DMS53 treated with DMSO at 0.1 percent for 48 hours (cell line): ENCODE data around the gene MEIS2.

Source experiments
- DNase-seq: peaks from one replicate; lab custom pipeline; 2025; ENCODE audit not compliant: unreplicated experiment; lab: John Stamatoyannopoulos, UW

MEIS2 gene

DNA sequence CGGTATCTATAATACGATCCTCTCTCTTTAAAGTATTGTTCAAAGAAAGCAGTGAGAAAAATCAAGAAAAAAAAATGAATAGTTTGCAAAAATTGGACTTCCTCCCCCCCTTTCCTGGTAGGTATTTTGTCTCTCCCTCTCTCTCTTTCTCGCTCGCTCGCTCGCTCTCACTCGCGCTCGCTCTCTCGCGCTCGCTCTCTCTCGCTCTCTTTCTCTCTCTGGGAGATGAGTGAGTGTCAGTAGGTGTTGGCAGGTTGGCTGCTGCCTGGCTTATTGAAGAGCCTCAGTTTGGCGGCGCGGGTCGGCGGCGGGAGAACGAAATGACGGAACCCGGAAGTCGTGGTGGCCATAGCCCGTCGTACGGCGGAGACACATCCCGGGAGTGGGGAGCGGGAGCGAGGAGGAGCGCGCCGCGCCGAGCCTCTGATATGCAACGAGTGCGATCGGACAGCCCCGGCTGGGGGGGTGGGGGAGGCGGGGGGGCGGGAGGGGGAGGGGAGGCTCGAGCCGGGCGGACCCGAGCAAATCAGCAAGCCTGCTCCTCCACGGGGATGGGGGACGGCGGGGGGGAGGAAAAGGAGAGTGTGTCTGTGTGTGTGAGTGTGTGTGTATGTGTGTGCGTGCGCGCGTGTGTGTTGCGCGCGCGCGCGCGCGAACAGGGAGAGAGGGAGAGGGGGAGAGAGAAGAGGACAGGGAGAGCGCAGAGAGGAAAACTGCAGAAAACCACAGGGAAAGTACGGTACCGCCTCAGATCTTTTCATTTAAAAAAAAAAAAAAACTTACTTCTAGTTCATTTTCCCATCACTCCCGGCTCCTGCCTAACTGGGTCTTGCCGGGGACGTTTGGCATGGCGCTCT lies at the start of gene MEIS2:
TSS of gene MEIS2 (minus strand) at position 441 of the 857 bp plus-strand sequence. CDS start 1,083 bp downstream, outside the sequence.
- DNase-seq = peak; percentile 76

DNA sequence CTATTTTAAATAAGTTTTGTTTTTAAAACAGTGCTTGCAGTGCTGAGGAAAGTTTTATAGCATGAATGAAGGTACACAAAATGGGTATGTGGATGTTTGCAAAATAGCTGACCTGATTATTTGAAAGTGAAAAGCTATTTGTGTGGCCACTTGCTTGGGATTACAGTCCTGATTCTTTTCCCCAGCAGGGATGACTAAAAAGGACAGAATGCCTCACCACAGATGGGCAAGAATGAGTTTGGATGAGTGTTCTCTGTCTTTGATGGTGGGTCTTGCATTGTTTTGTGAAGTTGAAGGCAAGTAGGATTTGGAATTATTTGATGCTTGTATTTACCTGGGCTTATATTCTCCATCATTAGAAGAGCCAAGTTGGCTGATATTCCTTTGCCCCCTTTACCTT lies 48.8 kb upstream of the MEIS2 start:
- no peak for DNase-seq

DNA sequence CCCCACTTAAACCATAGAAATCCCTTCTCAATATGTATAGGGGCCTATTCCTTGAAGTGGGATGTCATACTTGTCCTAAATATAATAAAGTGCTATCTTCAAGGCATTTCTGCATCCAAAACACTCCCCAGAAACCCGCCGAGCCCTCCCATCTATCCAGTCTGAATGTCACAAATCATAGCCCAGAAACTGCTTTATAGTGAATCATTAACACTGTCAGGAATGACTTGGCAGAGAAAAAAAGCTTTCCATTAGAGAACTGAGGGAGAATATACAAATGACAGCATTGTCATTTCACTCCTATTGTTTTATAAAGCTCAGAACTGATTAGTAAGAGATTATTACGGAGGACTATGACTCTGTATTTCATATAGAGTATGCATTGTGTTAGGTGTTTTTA lies 48.4 kb upstream of the MEIS2 start:
- DNase-seq = no peak

DNA sequence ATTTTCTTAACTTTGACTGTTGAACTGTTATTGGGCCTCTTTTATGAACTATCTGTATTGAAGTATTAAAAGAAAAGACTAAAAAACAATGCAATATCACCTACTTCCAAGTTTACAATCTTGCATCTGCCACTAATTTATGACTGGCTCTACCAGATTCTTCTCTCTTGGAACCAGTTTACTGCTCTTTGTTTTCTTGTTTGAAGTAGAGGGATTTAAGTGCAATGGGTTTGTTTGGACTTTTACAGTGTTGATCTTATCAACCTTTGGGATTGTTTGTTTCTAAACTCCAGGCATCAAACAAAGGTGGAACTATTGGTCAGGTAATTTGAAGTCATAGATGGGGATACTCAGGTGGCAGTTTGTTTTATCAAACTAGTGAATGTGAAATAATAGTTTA lies 43.0 kb upstream of the MEIS2 start:
- peak; percentile 15 for DNase-seq

DNA sequence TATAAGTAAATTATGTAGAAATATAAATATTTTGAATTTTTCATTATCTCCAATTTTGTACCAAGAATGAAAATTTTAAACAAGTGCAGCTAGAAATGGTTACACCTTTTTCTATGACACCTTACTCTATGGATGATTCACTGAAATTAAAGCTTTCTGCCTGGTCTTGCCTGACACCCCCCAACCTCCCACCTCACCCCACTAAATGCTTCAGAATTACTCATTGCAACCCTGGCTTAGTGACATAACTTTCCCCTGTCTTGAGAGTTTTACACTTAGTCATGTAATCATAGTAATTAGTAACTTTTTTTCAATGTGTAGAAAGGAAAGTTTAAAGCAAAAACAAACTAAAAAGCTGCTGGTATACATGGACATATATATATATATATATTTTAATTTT lies 42.0 kb upstream of the MEIS2 start:
- DNase-seq = no peak

DNA sequence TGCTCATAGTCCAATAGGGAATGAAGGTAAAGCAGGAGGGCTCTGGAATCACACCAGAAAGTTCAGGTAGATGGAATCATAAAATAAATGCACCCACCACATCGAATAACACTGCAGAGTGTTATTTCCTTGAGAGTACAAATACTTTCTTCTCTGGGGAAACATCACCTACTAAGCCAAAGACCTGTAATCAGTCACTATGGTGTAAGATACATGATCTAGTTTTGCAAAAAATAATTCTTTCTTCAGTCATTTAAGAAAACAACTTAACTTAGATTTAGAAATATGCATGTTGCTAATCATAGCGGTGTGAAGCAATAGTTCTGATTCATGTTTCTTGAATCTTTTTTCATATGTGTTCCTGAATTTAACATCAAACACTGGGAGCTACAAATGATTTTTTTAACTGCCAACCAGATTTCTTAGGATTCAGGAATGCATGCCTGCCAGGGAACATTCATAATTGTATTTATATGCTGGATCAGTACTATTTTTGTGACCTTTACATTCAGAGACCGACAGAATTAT lies 40.2 kb upstream of the MEIS2 start:
- DNase-seq = no peak

DNA sequence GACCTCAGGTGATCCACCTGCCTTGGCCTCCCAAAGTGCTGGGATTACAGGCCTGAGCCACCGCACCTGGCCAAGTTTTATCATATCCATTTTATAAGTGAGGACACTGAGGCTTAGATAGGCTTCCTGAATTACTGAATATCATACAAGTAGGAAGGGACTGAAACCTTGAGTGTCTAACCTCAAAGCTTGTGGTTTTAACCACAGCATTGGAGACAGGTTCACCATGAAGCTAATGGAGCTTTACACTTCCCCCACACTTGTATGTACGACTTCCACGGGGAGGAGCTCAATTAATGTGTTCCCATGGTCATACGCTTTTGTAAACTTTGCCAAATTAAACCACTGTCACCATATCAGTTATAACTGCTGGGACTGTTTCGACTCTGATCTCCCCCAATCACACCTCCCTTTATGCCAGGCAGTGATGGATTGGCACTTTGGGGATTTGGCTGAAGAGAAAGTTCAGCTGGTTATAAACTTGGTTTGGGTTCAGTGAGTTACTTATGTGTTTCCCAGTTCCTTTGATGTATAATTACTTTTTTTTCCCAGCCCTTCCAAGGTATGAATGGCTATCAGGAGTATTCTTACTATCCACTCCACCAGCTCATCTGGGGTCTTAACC lies 38.4 kb upstream of the MEIS2 start:
- no peak for DNase-seq

DNA sequence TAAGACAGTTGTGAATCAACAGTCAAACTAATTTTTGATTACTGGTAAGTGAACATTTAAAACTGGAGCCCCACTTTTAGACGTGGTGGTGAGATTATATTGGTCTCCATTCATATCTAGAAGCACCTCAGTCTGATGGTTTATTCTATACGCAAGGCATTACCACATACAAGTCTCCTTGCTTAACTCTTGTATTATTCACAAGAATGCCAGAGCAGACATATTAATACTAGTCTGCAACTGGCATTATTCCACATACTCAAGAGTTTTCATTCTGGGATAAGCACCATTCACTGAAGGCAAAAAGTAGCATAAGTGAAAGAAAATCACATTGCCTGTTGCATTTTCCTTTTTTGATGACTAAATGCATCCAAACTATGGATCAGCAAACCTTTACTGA lies 36.9 kb upstream of the MEIS2 start:
- DNase-seq = no peak

DNA sequence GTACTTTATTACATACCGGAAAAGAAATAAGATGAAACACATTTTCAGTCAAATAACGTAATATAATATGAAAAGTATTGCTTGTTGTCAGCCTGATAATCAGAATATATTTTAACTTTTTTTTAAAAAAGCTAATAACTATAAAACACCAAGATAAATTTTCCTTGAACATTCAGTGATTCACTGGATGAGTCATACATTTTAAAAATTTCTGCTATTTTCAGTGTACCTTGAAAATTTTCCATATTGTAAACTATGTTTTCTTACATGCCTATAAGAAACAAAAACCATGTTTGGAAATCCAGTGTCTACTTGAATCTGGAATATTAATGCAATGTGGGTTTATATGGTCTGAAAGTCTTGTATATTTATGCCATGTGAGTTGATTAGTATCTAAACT lies 36.3 kb upstream of the MEIS2 start:
- DNase-seq = no peak

DNA sequence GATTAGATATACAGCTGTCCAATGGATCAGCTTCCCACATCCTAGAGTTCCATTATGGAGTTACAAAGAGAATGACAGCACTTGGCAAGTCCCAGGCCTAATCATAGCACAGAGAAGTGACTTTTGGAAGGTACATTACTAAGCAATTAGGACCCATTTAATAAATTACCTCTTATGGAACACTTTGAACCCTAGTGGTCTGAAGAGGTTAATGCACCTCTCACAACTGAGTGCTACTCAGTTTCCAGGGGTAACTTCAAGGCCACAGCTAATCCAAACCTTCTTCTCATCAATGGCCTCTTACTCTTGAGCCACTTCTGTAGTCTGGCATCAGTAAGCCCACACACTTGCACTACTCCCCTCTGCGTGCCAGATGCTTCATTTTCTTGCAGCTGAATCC lies 34.9 kb upstream of the MEIS2 start:
- peak; percentile 7 for DNase-seq

DNA sequence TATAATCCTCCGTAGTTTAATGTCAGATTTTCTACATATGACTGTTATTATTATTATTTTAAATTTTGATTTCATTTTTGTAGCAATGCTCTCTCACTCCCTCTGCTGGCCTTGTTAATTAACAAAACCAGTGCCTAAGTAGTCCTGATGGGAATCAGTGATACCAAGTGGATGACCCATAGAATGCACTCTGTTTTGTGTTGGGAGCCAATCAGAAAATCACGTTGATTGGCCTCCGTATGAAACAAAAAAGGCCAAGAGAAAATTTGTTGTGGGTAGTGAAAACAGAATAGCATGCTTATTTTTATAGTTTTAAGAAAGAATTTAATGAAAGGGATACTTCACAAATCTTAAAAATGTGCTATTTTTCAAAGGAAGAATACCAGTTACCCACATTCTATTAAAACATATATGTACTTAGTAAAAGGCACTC lies 34.4 kb upstream of the MEIS2 start:
- peak; percentile 30 for DNase-seq

DNA sequence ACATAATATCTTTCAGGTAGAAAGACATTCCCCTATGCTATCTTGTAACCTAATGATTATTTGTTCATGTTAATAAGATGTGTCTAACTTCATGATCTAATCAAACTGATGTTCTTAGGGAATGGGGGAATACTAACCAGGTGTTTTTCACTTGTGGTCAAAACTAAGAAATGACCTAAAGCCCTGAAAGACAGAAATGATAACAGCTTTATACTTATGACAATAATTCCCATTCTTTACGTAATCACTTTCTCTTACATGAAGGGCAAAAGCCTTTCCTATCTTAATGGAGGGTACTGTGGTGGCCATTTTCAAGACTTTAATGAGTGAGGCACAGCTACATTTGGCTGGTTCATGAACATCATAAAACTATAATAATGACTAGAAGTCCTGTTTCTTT lies 33.9 kb upstream of the MEIS2 start:
- DNase-seq = no peak

DNA sequence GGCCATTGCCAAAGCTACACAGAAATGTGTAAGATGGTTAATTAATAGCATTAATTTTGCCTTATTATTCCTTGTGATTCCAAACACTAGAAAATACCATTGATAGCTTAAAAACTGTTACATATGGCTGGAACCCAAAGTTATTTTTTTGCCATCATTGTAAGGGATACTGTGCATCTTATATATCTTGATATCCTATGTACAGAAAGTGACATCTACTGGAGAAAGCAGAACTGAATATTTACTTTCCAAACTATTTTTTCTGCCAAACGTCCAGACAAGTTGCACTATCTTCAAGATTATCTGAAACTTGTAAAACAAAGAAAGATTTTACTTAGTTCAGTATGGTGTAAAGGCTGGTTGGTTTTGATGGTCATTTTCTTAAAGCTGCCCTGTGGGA lies 33.3 kb upstream of the MEIS2 start:
- DNase-seq = peak; percentile 48

DNA sequence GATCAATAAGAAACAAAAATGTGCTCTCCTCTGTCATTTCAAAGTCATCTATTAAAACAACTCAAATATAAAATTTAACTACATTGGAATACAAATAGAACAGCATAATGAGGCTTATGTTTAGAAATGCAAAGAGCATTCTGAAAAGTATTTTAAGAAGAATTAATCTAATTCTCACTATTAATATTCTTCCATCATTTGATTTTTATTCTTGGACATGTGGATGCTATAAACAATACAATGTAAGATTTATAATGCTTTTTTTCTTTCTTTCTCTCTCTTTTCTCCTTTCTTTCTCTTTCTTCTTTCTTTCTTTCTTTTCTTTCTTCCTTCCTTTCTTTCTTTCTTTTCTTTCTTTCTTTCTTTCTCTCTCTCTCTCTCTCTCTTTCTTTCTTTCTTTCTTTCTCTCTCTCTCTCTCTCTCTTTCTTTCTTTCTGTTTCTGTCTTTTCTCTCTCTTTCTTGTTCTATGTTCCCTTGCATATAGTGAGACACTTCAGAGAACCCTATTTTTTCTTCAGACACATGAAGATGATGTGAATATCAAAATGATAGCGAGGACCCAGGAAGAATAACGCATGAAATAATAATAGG lies 32.6 kb upstream of the MEIS2 start:
- DNase-seq = no peak

DNA sequence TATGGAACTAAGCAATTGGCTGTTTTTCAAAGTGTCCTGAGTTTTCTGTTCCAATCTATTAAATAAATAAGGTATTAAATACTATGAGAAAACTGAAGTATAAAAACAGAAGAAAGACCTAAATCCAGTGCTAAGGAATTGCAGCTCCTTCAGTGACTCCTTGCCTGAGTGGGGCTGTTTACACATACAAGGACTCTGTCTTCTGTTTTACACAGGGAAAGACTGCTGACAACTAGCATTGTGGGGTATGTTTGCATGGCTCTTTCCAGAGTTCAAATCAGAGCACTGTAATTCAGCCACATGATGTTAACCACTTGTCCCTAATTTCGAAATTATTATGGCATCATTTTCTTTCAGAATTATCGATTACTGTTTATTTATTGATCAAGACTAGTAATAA lies 31.3 kb upstream of the MEIS2 start:
- no peak for DNase-seq

DNA sequence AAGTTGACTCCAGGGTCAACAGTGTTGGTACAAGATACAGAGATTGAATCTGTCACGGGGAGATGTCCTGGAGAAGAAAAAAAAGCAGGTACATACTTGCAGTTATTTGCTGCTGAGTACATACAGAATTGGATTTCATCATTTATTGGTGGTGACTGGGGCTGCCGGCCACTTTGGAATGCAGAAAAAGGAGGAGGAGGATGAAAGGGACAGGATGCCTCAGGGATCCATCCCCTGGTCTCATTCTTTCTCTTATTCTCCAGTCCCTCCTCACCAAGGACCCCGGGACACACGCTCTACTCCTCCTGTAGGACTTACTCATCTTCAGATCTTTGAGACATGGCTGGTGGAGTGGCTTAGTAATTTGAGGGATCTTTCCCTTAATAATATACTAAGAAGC lies 30.0 kb upstream of the MEIS2 start:
- DNase-seq = no peak

DNA sequence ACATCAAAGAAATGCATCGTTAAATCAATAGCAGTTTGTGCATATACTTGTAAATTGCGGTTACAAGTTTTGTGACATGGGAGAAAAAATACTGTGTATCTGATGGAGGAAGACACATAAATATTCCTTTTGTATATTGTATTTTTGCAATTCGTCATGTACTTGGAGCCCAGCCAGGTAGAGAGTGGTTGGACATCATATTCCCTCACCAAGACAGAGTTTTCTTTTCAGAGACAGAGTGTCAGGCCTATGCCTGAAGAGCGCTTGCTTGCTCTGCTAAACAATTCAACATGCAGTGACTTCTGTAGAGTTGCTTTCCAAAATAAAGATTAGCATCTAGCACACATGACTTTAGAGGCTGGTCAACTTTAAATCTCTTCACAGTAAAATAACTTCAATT lies 24.8 kb upstream of the MEIS2 start:
- DNase-seq = no peak

DNA sequence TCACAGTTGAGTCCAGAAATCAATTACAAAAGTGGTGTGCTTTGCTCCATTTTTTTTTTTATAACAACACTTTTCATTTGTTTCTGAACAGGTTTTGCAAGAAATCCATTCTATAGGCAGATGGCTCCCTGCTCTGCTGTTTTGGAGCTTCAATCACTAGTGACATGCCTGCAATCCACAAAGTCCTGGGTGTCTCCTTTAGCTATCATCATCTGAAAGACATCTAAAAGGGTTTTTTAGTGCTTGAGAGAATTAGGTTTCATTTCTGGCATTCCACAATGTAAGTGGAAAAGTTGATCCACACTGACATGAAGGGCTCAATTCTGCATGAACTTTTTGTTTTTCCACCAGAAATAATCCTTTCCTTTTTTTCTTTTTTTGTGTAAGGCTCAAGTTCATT lies 24.0 kb upstream of the MEIS2 start:
- no peak for DNase-seq

DNA sequence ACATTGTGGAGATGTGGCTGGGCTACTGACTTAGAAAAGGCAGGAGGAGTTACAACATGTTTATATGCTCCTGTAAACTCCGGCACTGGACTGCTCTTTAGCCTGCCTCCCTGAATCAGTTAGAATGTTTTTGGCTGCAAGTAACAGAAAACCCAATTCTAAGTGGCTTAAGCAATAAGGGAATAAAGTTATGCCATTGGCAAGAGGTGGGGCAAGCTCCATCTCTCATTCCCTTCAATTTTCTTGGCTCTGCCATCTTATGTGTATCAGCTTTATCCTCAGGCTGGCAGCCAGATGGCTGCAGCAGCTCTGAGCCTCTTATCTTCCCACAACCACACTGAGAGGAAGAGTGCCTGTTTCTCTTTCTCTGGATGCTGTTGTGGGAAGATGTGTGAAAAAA lies 22.4 kb upstream of the MEIS2 start:
- no peak for DNase-seq

DNA sequence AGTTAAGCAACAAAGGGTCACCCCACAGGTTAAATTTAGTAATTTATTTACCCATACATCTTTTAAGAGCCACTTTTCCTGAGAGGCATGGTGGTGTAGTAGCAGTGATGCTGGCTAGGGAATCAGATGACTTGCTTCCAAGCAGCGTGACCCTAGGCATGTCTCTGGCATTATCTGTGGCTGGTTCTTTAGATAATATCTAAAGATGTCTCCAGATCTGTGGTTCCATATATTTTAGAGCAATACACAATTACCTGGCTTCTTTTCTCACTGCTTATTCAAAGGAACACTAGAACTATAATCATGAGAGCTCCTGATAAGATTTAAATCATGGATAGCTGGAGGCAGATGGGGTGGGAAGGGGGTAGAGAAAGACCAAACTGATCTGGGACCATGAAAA lies 21.1 kb upstream of the MEIS2 start:
- no peak for DNase-seq

DNA sequence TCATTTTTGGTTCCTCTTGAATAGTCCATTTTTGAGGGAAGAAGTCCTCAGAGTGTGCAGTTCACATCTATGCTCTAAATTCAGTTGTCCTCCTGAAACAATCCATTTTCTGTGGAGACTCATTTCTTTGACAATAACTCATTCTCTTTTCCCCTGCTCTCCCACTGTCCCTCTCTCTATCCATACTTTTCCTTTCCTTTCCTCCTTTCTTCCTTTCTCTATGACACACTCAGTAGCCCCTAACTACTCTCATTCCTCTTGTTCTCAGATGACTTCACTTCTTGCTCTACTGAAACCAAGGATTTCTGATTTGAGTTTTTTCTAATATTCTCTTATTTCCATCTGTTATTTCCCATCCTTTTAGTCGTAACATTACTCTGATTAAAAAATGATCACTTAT lies 16.7 kb upstream of the MEIS2 start:
- DNase-seq = no peak

DNA sequence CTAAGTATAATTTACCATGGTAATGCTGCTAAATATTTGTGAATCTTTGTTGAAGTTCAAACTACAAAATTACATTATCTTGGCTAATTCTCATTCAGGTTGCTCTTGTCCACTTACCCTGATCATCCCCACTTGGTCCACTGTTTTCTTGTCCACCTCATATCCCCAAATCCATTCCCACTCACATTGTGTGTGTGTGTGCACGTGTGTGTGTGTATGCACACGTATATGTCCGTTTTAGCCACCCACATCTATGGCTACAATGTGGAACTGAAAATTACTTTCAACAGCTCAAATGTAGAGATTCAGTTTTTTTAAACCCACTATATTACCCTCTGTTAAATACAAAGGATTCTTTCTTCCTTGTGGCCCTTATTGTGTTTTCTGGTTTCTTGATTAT lies 15.2 kb upstream of the MEIS2 start:
- no peak for DNase-seq
